A549 treated with Hydrocortisone at 1 μM for 4 hours (cell line): ENCODE results near the gene PPFIA3. TPM values are rescaled to one million over a fixed set of nuclear protein-coding genes. Genes with fewer than 3 reads are reported as not detected.

Experiments used
- total RNA-seq: library from RNA; stranded (reverse); fragments of 200-300 nt; extraction: Qiagen RNA extraction; gene quantifications from 5 replicates; pipeline ENCODE4 v1.2.3, GENCODE V29; 2022

PPFIA3 gene
- 4.7 to 8.1 TPM (median 7.0 TPM) in 5 replicates for total RNA-seq

GRCh38 chr19:49119411-49120324 is at the start of gene PPFIA3:
Gene PPFIA3, plus strand, starts transcription at chr19:49119544. Its CDS starts 8,330 bp downstream, at chr19:49127874.

GRCh38 chr19:49085020-49085867 is 34.1 kb upstream of the PPFIA3 start, which contains the start of gene SNRNP70:
Gene SNRNP70, plus strand, starts transcription at chr19:49085451. Its CDS starts 964 bp downstream, at chr19:49086415.

GRCh38 chr19:49113762-49114629 is 5.3 kb upstream of the PPFIA3 start, which contains the start of gene LIN7B:
Gene LIN7B, plus strand, starts transcription at chr19:49114370. Its CDS starts 35 bp downstream, at chr19:49114405.

DNA sequence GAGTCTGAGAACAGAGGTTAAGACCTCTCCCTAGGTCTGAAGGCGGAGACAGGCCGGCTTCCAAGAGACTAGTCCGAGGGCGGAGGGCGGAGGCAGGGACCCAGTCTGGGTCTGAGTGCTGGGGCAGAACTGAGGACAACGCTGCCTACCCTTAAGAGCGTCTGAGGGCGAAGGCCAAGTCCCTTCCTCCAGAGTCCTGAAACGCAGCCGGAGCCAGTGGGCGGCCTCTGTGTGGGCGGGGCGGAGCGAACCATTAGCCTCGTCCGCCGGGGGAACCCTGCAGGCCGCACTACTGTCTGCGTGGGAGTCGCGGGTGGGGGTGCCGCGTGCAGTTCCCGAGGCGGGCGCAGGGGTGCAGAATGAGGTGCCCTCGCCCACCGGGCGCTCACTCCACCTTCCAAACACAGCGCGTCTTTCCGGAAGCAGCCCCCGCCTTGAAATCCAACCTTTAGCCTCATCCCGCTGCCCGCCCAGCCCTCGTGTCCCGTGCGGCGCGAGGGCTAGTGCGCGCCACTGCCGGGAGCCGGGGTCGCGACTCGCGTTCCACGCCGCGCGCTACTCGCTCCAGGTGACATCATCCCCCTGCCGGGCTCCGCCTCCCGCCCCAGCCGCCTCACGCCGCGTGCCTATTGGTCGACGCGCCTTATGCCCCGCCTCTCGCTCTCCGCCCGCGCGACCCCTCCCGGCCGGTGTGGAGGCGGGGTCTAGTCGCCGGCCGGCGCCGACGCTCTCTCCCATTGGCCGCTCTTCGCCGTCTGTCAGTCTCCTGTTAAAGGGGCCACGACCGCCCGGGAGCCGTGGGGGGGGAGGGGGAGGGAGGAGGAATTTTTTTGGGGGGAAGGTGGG is 556 bp upstream of the PPFIA3 start, which contains the start of gene C19orf73:
TSS of gene C19orf73 (minus strand) at position 579 of the 846 bp plus-strand sequence. CDS start at position 458, 121 bp downstream.

DNA sequence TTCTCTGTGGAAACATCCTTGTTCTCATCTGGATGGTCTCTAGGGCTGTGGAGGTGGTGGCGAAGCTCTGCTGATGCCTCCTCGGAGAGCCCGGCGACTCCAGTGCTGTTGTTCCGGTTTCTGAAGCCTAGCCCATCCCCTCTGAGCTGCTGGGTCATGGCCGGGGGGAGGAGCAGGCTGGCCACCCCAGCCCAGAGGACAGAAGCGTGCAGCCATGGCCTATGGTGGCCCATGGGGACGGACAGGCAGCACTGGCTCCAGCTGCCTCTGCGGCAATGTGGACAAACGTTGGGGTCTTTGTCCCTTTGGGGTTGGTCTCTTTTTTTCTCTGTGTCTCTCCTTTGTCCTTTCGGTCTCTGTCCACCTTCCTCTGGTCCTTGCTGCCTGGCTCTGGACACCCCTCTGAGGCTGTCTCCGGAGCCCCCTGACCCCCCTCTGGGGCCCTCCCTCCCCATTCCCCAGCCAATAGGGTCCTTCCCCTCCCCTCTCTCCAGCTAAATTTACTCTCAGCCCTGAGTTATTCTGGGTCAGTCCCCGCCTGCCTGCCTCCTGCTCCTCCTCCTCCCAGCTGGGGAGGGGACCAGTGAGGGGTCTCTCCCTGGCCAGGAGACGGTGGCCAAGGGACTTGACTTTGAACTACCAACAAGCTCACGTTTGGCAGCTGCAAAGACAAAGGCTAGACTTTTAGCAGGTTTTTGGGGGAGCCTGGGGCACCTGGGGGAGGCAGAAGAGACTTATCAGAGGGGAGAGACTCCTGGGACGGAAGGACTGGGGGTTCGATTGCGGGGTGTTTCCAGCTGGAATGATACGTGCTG is 35.9 kb downstream of the PPFIA3 start, which contains the start of gene HRC:
TSS of gene HRC (minus strand) at position 392 of the 815 bp plus-strand sequence. CDS start at position 233, 159 bp downstream.

GRCh38 chr19:49157445-49158224 is 38.3 kb downstream of the PPFIA3 start, which contains the start of gene TRPM4:
Gene TRPM4, plus strand, starts transcription at chr19:49157792. Its CDS starts 75 bp downstream, at chr19:49157867.

Other genes with a start within 250 kb of the PPFIA3 start
- 74.1 to 126 TPM (median 95.1 TPM) in 5 replicates for gene PPP1R15A, start 247.1 kb upstream of the PPFIA3 start, total RNA-seq
- gene TULP2, start 220.8 kb upstream of the PPFIA3 start, total RNA-seq: not detected in 5 replicates
- 189 to 243 TPM (median 200 TPM) in 5 replicates for gene NUCB1, start 219.2 kb upstream of the PPFIA3 start, total RNA-seq
- 0.60 to 1.7 TPM (median 1.6 TPM) in 5 replicates for gene DHDH, start 185.8 kb upstream of the PPFIA3 start, total RNA-seq
- gene BAX, start 164.7 kb upstream of the PPFIA3 start, total RNA-seq: 294 to 372 TPM (median 330 TPM) in 5 replicates
- gene FTL, start 154.2 kb upstream of the PPFIA3 start, total RNA-seq: 16,127 to 23,622 TPM (median 17,895 TPM) in 5 replicates
- 17.4 to 22.0 TPM (median 20.9 TPM) in 5 replicates for gene GYS1, start 126.2 kb upstream of the PPFIA3 start, total RNA-seq
- 208 to 255 TPM (median 214 TPM) in 5 replicates for gene RUVBL2, start 125.7 kb upstream of the PPFIA3 start, total RNA-seq
- not detected in 5 replicates for gene LHB, start 102.5 kb upstream of the PPFIA3 start, total RNA-seq
- gene CGB3, start 95.2 kb upstream of the PPFIA3 start, total RNA-seq: 0.18 TPM in 1 of 5 replicates, not detected in the others
- 0.20 to 0.61 TPM (median 0.21 TPM) in 3 of 5 replicates, not detected in the others for gene CGB2, start 87.7 kb upstream of the PPFIA3 start, total RNA-seq
- gene CGB1, start 82.6 kb upstream of the PPFIA3 start, total RNA-seq: not detected in 5 replicates
- gene CGB5, start 75.7 kb upstream of the PPFIA3 start, total RNA-seq: 0.21 to 0.49 TPM (median 0.23 TPM) in 5 replicates
- 1.4 to 3.7 TPM (median 2.8 TPM) in 5 replicates for gene CGB8, start 70.4 kb upstream of the PPFIA3 start, total RNA-seq
- gene CGB7, start 61.8 kb upstream of the PPFIA3 start, total RNA-seq: 0.48 to 0.82 TPM (median 0.67 TPM) in 5 replicates
- 0.24 to 0.99 TPM (median 0.45 TPM) in 5 replicates for gene NTF4, start 54.7 kb upstream of the PPFIA3 start, total RNA-seq
- not detected in 5 replicates for gene KCNA7, start 46.8 kb upstream of the PPFIA3 start, total RNA-seq
- 306 to 331 TPM (median 309 TPM) in 5 replicates for gene SNRNP70, start 34.1 kb upstream of the PPFIA3 start, total RNA-seq
- gene LIN7B, start 5.2 kb upstream of the PPFIA3 start, total RNA-seq: 4.7 to 7.9 TPM (median 6.9 TPM) in 5 replicates
- gene C19orf73, start 401 bp upstream of the PPFIA3 start, total RNA-seq: 1.1 to 1.9 TPM (median 1.7 TPM) in 5 replicates
- gene HRC, start 35.9 kb downstream of the PPFIA3 start, total RNA-seq: 0.03 TPM in 1 of 5 replicates, not detected in the others
- 8.2 to 10.2 TPM (median 9.6 TPM) in 5 replicates for gene TRPM4, start 38.2 kb downstream of the PPFIA3 start, total RNA-seq
- gene SLC6A16, start 205.6 kb downstream of the PPFIA3 start, total RNA-seq: 0.77 to 1.3 TPM (median 0.85 TPM) in 5 replicates
- gene CD37, start 215.9 kb downstream of the PPFIA3 start, total RNA-seq: not detected in 5 replicates
- gene TEAD2, start 242.9 kb downstream of the PPFIA3 start, total RNA-seq: 13.2 to 19.7 TPM (median 16.8 TPM) in 5 replicates
- gene DKKL1, start 244.3 kb downstream of the PPFIA3 start, total RNA-seq: 0.33 to 0.71 TPM (median 0.59 TPM) in 4 of 5 replicates, not detected in the other